GM19324 (cell line): ENCODE data around the gene SPRYD7.

ENCODE experiments used
- ATAC-seq: cut with Tn5 transposase; IDR thresholded peaks from one replicate; pipeline ENCODE4 v1.9.1; 2021; ENCODE audit warnings: mild to moderate bottlenecking, moderate library complexity; ENCODE audit not compliant: unreplicated experiment, low FRiP score

The SPRYD7 gene

GRCh38 chr13:49867834-49868233 is 68.3 kb downstream of the SPRYD7 start:
- no peak for ATAC-seq

GRCh38 chr13:49865218-49865617 is 70.9 kb downstream of the SPRYD7 start:
- no peak for ATAC-seq

GRCh38 chr13:49864509-49864908 is 71.6 kb downstream of the SPRYD7 start:
- no peak for ATAC-seq
